Activated T-helper 2 cell treated with anti-CD3 and anti-CD28 coated beads, Interferon-gamma antibody, Interleukin-2, Interleukin-4, amounts not matched to agents 10 μg/mL and 5 μg/mL and 100 μg/mL, durations not matched to agents 14 hours and 24 hours and 36 hours (primary cell): ENCODE data around the gene ZNF136. TPM values are rescaled to one million over a fixed set of nuclear protein-coding genes. Genes with fewer than 3 reads are reported as not detected.

Experiments used
- DNase-seq: peaks from one replicate; pipeline ENCODE4 v3.0.0; 2021; ENCODE audit warnings: low spot score
- H3K27ac Mint-ChIP-seq: one replicate; pipeline ENCODE4 v1.8.0; 2021; ENCODE audit warnings: mixed read lengths
- H3K27me3 Mint-ChIP-seq: one replicate; pipeline ENCODE4 v1.8.0; 2021; ENCODE audit warnings: low read depth, mixed read lengths
- H3K36me3 Mint-ChIP-seq: one replicate; pipeline ENCODE4 v1.8.0; 2021; ENCODE audit warnings: low read depth, mixed read lengths
- H3K4me1 Mint-ChIP-seq: one replicate; pipeline ENCODE4 v1.8.0; 2021; ENCODE audit warnings: low read depth, mixed read lengths
- H3K4me3 Mint-ChIP-seq: one replicate; pipeline ENCODE4 v1.8.0; 2021; ENCODE audit warnings: low read depth, mild to moderate bottlenecking, moderate library complexity, mixed read lengths
- H3K9me3 Mint-ChIP-seq: one replicate; pipeline ENCODE4 v1.8.0; 2021; ENCODE audit warnings: mixed read lengths
- intact Hi-C: fragments of 100-400 bp; cut with micrococcal nuclease; formaldehyde crosslinking; loops from one replicate; pipeline ENCODE4 v1.15.1; 2023
- total RNA-seq: library from RNA; stranded (reverse); gene quantifications from 2 replicates; pipeline ENCODE4 v1.2.3, GENCODE V29; 2022

The ZNF136 gene
- total RNA-seq, 1 donor from 2014 or later = 7.7 TPM

- Mint-ChIP-seq H3K27me3 (no peaks in the 10 kb centered on the region), H3K4me3 (no peak overlapping the region), H3K9me3 (peaks cover 76% of the 10 kb centered on the region), H3K27ac (no peak overlapping the region), H3K36me3 (no peaks in the 10 kb centered on the region), H3K4me1 (no peaks in the 10 kb centered on the region)
- intact Hi-C loops = no loop called here
- DNase-seq = no peak
These were observed 42.4 kb downstream of the ZNF136 start for GRCh38 chr19:12205296-12205695.

GRCh38 chr19:12208221-12208620 is 45.3 kb downstream of the ZNF136 start:
- H3K36me3 Mint-ChIP-seq = peaks cover 3% of the 10 kb centered on the region
- no peak overlapping the region for H3K27ac Mint-ChIP-seq
- intact Hi-C loops = no loop called here
- peaks cover 75% of the 10 kb centered on the region for H3K9me3 Mint-ChIP-seq
- no peak overlapping the region for H3K4me3 Mint-ChIP-seq
- DNase-seq = no peak
- no peaks in the 10 kb centered on the region for H3K4me1 Mint-ChIP-seq
- no peaks in the 10 kb centered on the region for H3K27me3 Mint-ChIP-seq

DNA sequence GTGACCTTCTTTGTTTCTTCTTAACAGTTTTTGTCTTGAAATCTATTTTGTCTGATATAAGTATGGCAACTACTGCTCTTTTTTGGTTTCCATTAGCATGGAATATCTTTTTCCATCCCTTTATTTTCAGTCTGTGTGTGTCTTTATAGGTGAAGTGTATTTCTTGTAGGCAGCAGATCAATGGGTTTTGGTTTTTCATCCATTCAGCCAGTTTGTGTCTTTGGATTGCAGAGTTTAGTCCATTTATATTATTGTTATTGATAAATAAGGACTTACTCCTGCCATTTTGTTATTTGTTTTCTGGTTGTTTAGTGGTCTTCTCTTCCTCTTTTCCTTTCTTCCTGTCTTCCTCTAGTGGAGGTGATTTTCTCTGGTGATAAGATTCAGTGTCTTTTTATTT is 54.4 kb downstream of the ZNF136 start:
- peaks cover 15% of the 10 kb centered on the region for H3K36me3 Mint-ChIP-seq
- intact Hi-C loops = no loop called here

DNA sequence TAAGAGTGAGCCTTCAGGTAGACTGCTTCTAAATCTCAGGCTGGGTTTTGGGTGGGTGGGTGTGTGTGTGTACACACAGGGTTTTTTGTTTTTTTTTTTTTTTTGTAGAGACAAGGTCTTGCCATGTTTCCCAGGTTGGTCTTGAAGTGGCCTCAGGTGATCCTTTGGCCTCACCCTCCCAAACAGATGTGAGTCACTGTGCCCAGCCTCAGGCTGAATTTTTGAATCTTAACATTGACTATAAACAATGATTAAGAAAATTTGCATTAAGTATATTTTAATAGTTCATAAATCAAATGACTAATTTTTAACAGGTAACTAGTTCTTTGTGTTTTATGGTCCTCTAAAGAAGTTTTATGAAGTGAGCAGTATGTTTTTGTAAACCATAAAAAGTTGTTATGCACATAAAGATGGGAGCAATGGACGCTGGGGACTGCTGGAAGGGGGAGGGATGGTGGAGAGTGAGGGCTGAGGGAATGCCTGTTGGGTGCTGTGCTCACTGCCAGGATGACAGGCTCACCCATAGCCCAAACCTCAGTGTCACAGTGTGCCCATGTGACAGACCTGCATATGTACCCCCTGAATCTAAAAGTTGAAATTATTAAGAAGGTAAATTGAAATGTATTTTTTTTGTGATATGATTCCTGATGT is 60.2 kb downstream of the ZNF136 start:
- H3K36me3 Mint-ChIP-seq = peaks cover 7% of the 10 kb centered on the region
- no peak overlapping the region for H3K27ac Mint-ChIP-seq
- no peak for DNase-seq
- H3K4me3 Mint-ChIP-seq = no peak overlapping the region
- H3K4me1 Mint-ChIP-seq = no peaks in the 10 kb centered on the region
- H3K9me3 Mint-ChIP-seq = peaks cover 48% of the 10 kb centered on the region
- intact Hi-C loops = no loop called here
- H3K27me3 Mint-ChIP-seq = no peaks in the 10 kb centered on the region

More for the DNA sequence above, 54.4 kb downstream of the ZNF136 start:
- no peak for DNase-seq
- H3K4me1 Mint-ChIP-seq = no peaks in the 10 kb centered on the region
- no peaks in the 10 kb centered on the region for H3K27me3 Mint-ChIP-seq
- no peak overlapping the region for H3K27ac Mint-ChIP-seq
- no peak overlapping the region for H3K4me3 Mint-ChIP-seq
- peaks cover 81% of the 10 kb centered on the region for H3K9me3 Mint-ChIP-seq

DNA sequence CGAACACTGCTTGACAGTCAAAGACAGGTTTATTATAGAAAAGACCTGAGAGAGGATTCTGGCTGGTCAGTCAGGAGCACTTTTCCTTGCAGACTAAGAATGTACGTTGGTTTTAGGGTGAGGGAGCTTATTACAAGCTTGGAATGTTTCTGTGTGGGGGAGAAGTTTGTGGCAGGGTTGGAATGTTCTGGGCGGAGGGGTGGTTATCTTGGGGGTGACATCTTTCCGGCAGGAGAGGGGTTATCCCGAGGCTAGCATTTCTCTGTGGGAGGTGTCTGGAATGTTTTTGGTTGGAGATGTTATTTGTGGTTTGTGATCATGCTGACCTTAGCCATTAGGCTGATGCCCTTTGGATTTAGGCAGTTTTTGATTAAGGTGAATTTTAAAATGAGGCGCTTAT is 61.8 kb downstream of the ZNF136 start:
- Mint-ChIP-seq H3K27ac (no peak overlapping the region), H3K4me1 (no peaks in the 10 kb centered on the region), H3K9me3 (peaks cover 42% of the 10 kb centered on the region), H3K36me3 (peaks cover 7% of the 10 kb centered on the region), H3K27me3 (no peaks in the 10 kb centered on the region), H3K4me3 (no peak overlapping the region)
- intact Hi-C loops = no loop called here
- no peak for DNase-seq

DNA sequence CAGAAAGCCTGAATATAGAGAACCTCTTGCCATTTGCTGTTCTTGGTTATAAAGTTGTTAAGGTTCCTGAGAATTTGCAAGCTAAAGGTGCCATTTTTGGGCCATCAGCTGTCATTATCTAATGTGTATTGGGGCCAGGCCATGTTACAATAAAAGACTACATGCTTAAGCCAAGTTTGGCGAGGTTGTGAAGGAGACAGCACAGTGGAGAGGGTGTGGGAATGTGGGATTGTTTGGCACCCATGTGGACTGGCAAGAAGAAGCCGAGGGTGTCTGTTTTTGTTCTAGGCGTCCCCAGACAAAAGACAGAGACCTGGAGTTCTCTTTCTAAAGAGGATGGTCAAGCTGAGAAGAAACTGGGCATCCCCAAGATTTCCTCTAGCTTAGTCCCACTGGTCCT is 67.1 kb downstream of the ZNF136 start:
- DNase-seq = no peak
- peaks cover 10% of the 10 kb centered on the region for H3K36me3 Mint-ChIP-seq
- intact Hi-C loops = no loop called here
- no peak overlapping the region for H3K27ac Mint-ChIP-seq
- no peak overlapping the region for H3K4me3 Mint-ChIP-seq
- peaks cover 70% of the 10 kb centered on the region for H3K9me3 Mint-ChIP-seq
- no peaks in the 10 kb centered on the region for H3K4me1 Mint-ChIP-seq
- no peaks in the 10 kb centered on the region for H3K27me3 Mint-ChIP-seq

DNA sequence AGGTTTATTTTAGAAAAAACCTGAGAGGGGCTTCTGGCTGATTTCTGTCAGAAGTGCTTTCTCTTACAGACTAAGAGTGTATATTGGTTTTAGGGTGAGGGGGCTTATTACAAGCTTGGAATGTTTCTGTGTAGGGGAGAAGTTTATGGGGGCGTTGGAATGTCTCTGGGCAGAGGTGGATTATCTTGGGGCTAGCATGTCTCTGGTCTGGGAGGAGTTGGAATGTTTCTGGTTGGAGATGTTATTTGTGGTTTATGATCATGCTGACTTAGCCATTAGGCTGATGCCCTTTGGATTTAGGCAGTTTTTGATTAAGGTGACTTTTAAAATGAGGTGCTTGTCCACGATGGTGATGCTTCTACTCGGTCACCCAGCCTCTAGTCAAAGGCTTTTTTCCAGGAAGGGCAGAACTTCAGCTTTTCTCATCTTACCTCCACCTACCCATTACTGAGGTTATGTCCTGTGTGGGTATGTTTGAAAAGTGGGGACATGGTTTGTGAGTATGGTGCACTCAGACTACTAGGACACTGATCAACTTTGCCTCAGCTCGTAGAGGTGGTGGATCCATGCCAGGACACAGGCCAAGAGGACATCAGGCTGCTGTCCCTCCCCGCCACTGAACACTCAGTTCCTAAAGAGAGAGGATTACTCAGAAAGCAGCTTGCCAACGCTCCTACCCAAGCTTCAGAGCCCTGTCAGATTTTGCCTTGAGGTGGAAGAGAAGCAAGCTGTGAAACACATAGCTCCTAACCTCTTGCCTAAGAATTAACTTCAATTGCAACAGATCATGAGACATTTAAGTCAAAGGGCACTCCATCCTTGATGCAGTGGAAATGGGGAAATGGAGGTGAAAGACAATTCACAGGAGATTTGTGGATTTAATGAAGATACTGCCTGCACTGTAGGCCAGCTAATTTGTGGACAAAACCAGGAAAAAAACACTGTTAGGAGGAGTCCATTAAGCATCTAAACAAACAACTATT is 68.1 kb downstream of the ZNF136 start:
- intact Hi-C loops = no loop called here

GRCh38 chr19:12232961-12233360 is 70.1 kb downstream of the ZNF136 start:
- Mint-ChIP-seq H3K9me3 (peaks cover 77% of the 10 kb centered on the region), H3K36me3 (peaks cover 10% of the 10 kb centered on the region)
- DNase-seq = no peak

More for the DNA sequence above, 68.1 kb downstream of the ZNF136 start:
- no peak for DNase-seq
- no peak overlapping the region for H3K27ac Mint-ChIP-seq
- H3K9me3 Mint-ChIP-seq = peaks cover 72% of the 10 kb centered on the region
- no peaks in the 10 kb centered on the region for H3K27me3 Mint-ChIP-seq
- no peak overlapping the region for H3K4me3 Mint-ChIP-seq
- peaks cover 10% of the 10 kb centered on the region for H3K36me3 Mint-ChIP-seq
- H3K4me1 Mint-ChIP-seq = no peaks in the 10 kb centered on the region

DNA sequence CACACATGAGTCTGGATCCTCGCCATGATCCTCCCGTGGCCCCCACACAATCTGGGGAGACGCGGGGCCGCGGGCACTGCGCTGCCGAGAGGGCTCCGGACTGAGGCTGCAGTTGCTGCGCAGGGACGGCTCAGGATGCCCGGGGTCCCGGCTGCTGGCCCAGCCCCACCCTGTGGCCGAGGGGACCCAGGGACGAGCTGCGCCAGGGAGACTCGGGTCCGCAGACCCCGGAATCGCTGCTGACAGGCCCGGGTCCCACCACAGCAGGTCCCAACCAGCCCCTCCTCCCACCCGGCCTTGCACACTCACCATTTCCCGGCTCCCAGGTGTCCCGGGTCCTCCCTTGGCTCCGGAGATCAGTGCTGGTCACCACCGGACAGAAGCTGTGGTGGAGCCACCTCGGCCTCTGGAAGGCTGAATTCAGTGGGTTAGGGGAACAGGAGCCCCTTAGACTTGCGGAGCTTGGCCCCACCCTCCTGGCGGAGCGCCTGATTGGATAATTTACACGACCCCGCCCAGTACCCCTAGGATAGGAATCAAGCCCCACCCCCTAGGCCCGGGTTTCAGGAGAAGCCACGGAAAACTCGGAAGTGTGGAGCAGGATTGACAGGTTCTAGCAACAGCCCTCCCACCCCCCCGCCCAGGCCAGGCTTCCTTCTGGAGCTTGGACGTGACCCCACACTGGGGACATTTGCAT is 74.4 kb downstream of the ZNF136 start:
- DNase-seq = no peak
- peaks cover 59% of the 10 kb centered on the region for H3K9me3 Mint-ChIP-seq
- H3K36me3 Mint-ChIP-seq = peaks cover 10% of the 10 kb centered on the region
- no peaks in the 10 kb centered on the region for H3K4me1 Mint-ChIP-seq
- intact Hi-C loops = no loop called here
- no peaks in the 10 kb centered on the region for H3K27me3 Mint-ChIP-seq
- H3K4me3 Mint-ChIP-seq = no peak overlapping the region
- no peak overlapping the region for H3K27ac Mint-ChIP-seq

More at GRCh38 chr19:12232961-12233360, 70.1 kb downstream of the ZNF136 start:
- H3K4me3 Mint-ChIP-seq = no peak overlapping the region
- H3K4me1 Mint-ChIP-seq = no peaks in the 10 kb centered on the region
- no peaks in the 10 kb centered on the region for H3K27me3 Mint-ChIP-seq
- no peak overlapping the region for H3K27ac Mint-ChIP-seq
- intact Hi-C loops = no loop called here

Other genes starting within 250 kb of the ZNF136 start
- gene ZNF700, start 238.0 kb upstream of the ZNF136 start, total RNA-seq = 14.5 and 14.6 TPM in 2 replicates
- gene ZNF763, start 198.1 kb upstream of the ZNF136 start, total RNA-seq = 0.43 and 0.74 TPM in 2 replicates
- gene ZNF433, start 127.4 kb upstream of the ZNF136 start, total RNA-seq = 0.55 TPM in 2 replicates
- gene ZNF878, start 110.1 kb upstream of the ZNF136 start, total RNA-seq = 0.98 and 1.3 TPM in 2 replicates
- gene ZNF844, start 98.4 kb upstream of the ZNF136 start, total RNA-seq = 1.7 and 2.0 TPM in 2 replicates
- 4.1 and 4.3 TPM in 2 replicates for gene ZNF20, start 22.7 kb upstream of the ZNF136 start, total RNA-seq
- gene ZNF625, start 6.4 kb upstream of the ZNF136 start, total RNA-seq = 3.1 and 4.1 TPM in 2 replicates
- gene ZNF44, start 131.8 kb downstream of the ZNF136 start, total RNA-seq = 8.6 and 8.7 TPM in 2 replicates
- 2.3 and 4.2 TPM in 2 replicates for gene ZNF563, start 170.5 kb downstream of the ZNF136 start, total RNA-seq
- gene ZNF442, start 202.6 kb downstream of the ZNF136 start, total RNA-seq = 0.55 and 1.2 TPM in 2 replicates
- gene ZNF799, start 238.2 kb downstream of the ZNF136 start, total RNA-seq = 3.8 and 5.3 TPM in 2 replicates